Measurements from ENCODE around the gene SOX10.
A peak's percentile ranks its signal among the peaks of the same experiment; 100 is the strongest.

Gene SOX10

GRCh38 chr22:38016182-38017151 lies 32.1 kb upstream of the SOX10 start:
- DNase-seq, result no peak

GRCh38 chr22:38014083-38014482 lies 29.7 kb upstream of the SOX10 start:
- no peak for DNase-seq

GRCh38 chr22:38012604-38013072 lies 28.3 kb upstream of the SOX10 start:
- DNase-seq, result no peak

- no peak for DNase-seq
Measured at GRCh38 chr22:38009000-38009806, 24.8 kb upstream of the SOX10 start.

- DNase-seq, result no peak
Measured at GRCh38 chr22:38007330-38007902, 23.1 kb upstream of the SOX10 start.

GRCh38 chr22:38006906-38007305 lies 22.6 kb upstream of the SOX10 start:
- no peak for DNase-seq

- no peak for DNase-seq
Measured at GRCh38 chr22:38005943-38006342, 21.6 kb upstream of the SOX10 start.

GRCh38 chr22:37999640-38000272 lies 15.4 kb upstream of the SOX10 start:
- DNase-seq, result peak in 1 of 2 donors; percentile 16

- DNase-seq, result no peak
Measured at GRCh38 chr22:37999236-37999635, 14.9 kb upstream of the SOX10 start.

- DNase-seq, result no peak
Measured at GRCh38 chr22:37998543-37998942, 14.2 kb upstream of the SOX10 start.

- no peak for DNase-seq
Measured at GRCh38 chr22:37996515-37997246, 12.3 kb upstream of the SOX10 start.

- peak in 1 of 2 donors; percentile 19 for DNase-seq
Measured at GRCh38 chr22:37996079-37996478, 11.7 kb upstream of the SOX10 start.

GRCh38 chr22:37995460-37995859 lies 11.1 kb upstream of the SOX10 start:
- no peak for DNase-seq

- no peak for DNase-seq
Measured at GRCh38 chr22:37994982-37995381, 10.6 kb upstream of the SOX10 start.

- peak; percentile 30 to 42 for DNase-seq
Measured at GRCh38 chr22:37994049-37994448, 9.7 kb upstream of the SOX10 start.

GRCh38 chr22:37991731-37992442 lies 7.5 kb upstream of the SOX10 start:
- DNase-seq, result no peak

GRCh38 chr22:37990862-37991261 lies 6.5 kb upstream of the SOX10 start:
- no peak for DNase-seq

- DNase-seq, result no peak
Measured at GRCh38 chr22:37990301-37990700, 5.9 kb upstream of the SOX10 start.

- DNase-seq, result no peak
Measured at GRCh38 chr22:37989146-37990045, 5.0 kb upstream of the SOX10 start.

GRCh38 chr22:37986371-37986770 lies 2.0 kb upstream of the SOX10 start:
- no peak for DNase-seq
